ENCODE measurements around the gene TNFRSF8.

TNFRSF8 gene

GRCh38 chr1:12123172-12123571, 60.1 kb downstream of the TNFRSF8 start:
- DNase-seq (ENCODE audit: insufficient read length, low spot score) (no peak), FAIRE-seq (no peak)
- TF ChIP-seq, protein P1, sequence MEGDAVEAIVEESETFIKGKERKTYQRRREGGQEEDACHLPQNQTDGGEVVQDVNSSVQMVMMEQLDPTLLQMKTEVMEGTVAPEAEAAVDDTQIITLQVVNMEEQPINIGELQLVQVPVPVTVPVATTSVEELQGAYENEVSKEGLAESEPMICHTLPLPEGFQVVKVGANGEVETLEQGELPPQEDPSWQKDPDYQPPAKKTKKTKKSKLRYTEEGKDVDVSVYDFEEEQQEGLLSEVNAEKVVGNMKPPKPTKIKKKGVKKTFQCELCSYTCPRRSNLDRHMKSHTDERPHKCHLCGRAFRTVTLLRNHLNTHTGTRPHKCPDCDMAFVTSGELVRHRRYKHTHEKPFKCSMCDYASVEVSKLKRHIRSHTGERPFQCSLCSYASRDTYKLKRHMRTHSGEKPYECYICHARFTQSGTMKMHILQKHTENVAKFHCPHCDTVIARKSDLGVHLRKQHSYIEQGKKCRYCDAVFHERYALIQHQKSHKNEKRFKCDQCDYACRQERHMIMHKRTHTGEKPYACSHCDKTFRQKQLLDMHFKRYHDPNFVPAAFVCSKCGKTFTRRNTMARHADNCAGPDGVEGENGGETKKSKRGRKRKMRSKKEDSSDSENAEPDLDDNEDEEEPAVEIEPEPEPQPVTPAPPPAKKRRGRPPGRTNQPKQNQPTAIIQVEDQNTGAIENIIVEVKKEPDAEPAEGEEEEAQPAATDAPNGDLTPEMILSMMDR (IDR thresholded peaks at IDR 0.05; ENCODE audit: insufficient read depth, missing control alignments), result no peak

DNA sequence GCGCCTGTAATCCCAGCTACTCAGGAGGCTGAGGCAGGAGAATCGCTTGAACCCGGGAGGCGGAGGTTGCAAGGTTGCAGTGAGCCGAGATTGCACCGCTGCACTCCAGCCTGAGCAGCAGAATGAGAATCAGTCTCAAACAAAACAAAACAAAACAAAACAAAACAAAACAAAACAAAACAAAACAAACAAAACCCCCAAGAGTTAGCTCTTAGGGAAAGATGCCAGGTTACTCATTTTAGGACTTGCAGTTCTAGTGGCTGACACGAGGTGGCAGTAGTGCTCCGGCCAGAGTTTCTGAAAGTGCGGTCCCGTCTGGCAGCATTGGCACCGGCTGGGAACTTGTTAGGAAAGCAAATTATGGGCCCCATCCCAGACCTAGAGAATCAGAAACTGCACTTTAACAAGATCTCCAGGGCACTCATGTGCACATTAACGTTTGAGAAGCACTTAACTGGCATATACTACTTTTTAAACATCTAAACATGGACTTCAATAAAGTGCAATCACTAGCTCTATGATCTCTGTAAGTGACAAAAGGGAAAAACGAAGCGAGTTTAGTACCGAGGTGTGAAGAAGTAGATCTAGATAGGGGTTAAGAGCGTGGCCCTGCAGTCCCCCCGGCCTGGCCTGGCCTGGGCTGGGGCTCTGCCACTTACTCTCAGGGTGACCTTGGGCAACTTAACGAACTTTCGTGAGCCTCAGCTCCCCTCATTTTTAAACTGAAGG, 61.8 kb downstream of the TNFRSF8 start:
- DNase-seq (ENCODE audit: insufficient read length, low spot score), result no peak
- TF ChIP-seq, protein P1 (IDR thresholded peaks at IDR 0.05; ENCODE audit: insufficient read depth, missing control alignments), result peak; percentile 95
- FAIRE-seq, result no peak

DNA sequence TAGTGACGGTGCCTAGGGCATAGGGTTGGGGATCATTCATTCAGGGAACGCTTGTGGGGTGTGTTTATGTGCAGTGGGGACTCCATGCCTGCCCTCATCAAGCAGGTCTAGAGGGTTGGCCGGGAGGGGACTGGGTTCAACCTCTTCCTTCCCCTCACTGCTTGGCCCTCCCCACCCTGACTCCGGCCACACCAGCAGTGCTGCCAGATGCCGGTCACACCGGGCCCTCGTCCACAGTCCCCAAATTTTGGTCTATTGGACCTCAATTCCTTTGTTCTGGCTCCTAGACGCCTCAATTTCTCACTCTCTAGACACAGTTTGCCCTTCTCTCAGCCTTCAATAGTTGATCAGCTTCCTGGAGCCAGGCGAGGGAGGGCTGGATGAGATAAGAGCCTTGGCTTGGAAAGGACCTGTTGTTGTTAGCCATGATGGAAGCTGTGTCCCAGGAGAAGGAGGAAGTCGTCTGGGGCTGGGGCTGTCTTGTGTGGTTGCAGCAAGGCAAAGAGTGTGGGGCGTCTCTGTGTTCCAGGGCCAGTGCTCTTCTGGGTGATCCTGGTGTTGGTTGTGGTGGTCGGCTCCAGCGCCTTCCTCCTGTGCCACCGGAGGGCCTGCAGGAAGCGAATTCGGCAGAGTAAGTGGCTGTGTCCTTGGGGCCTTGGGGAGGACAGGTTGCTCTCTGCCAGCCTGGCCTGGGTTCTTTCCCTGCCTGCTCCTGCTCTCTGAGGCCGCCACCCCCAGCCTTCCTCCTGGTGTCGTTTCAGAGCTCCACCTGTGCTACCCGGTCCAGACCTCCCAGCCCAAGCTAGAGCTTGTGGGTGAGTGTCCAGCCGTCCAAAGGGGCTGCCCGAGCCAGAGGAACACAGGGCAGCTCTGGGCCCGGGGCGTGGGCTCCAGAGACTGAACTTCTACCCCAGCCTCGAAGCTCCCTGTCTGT, 62.6 kb downstream of the TNFRSF8 start:
- DNase-seq (ENCODE audit: insufficient read length, low spot score) (no peak), FAIRE-seq (no peak)
- TF ChIP-seq, protein P1 (IDR thresholded peaks at IDR 0.05; ENCODE audit: insufficient read depth, missing control alignments), result no peak

DNA sequence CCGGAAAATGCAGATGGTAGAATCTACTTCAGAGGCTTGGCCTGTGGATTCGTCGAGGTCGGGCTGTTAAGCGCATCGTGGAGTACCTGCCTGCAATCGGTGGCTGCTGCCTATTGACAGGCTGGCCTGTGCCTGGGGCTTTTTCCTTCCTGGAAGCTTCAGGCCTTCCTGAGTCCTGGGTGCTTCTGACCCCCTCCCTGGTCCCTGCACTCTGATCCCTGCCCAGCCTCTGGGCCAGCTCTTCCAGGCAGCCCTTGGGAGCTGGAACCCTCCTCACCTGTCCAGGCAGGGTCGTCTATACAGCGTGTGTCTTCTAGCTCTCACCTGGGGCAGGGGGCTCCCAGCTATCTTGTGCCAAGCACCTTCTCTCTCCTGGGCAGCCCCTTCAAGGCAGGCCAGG, 63.7 kb downstream of the TNFRSF8 start:
- TF ChIP-seq, protein P1 (IDR thresholded peaks at IDR 0.05; ENCODE audit: insufficient read depth, missing control alignments), result no peak
- DNase-seq (ENCODE audit: insufficient read length, low spot score), result no peak
- FAIRE-seq, result no peak

DNA sequence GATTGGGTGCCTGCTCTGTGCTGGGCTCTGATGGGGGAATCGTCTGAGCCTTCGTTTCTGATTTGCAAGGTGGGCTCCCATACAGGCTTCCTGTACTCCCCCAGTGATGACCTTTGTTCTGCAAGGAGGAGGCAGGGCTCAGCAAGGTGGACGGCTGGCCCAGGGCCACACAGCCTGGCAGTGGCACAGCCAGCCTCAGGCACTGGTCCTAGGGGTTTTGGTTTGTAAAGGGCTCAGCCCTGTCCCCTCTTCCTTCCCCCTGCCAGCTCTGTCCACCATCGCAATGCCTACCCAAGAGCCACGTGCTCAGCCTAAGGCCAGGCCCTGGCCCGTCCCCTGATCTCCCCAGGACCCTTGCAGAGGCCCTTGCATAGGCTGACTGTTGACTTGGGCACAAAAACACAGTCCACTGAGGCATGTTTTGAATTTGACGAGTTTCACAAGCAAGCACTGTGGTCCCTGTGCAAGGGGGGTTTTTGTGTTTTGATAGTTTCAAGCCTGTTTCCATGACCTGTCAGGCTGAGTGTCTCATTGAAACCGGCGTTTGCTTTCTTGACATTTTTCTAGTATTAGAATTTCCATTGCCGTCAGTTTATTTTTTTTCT, 64.2 kb downstream of the TNFRSF8 start:
- no peak for FAIRE-seq
- no peak for DNase-seq (ENCODE audit: insufficient read length, low spot score)
- TF ChIP-seq, protein P1 (IDR thresholded peaks at IDR 0.05; ENCODE audit: insufficient read depth, missing control alignments), result no peak

- TF ChIP-seq, protein P1 (IDR thresholded peaks at IDR 0.05; ENCODE audit: insufficient read depth, missing control alignments), result no peak
- FAIRE-seq, result no peak
- DNase-seq (ENCODE audit: insufficient read length, low spot score), result no peak
These were observed 65.0 kb downstream of the TNFRSF8 start for GRCh38 chr1:12128120-12128519.

All from D721Med (cell line).